Fibroblast of skin of left quadriceps (primary cell): Measurements from ENCODE around the gene GPR171.
"Not testable (repeated sequence)": the region's sequence is repeated elsewhere in the genome, so short reads cannot be mapped to it uniquely, and the experiment has no call there.

Experiments
- DNase-seq, 2 experiments: peaks; one replicate each; pipeline ENCODE4 v3.0.0-alpha.2; 2013; ENCODE audit warnings: low read depth in 2 of 2

Gene GPR171

GRCh38 chr3:151175952-151176351, 27.1 kb downstream of the GPR171 start:
- DNase-seq = no peak

GRCh38 chr3:151174351-151174750, 28.7 kb downstream of the GPR171 start:
- DNase-seq = no peak

GRCh38 chr3:151171145-151171757, 31.8 kb downstream of the GPR171 start:
- DNase-seq = no peak

GRCh38 chr3:151169948-151170679, 32.9 kb downstream of the GPR171 start:
- DNase-seq = not testable (repeated sequence)

- DNase-seq = no peak
Measured at GRCh38 chr3:151169262-151169947, 33.6 kb downstream of the GPR171 start.

GRCh38 chr3:151168269-151169094, 34.5 kb downstream of the GPR171 start:
- DNase-seq = peak; percentile 42 to 46

GRCh38 chr3:151166161-151166560, 36.9 kb downstream of the GPR171 start:
- DNase-seq = no peak

- DNase-seq = no peak
Measured at GRCh38 chr3:151165226-151165625, 37.8 kb downstream of the GPR171 start.

- DNase-seq = no peak
Measured at GRCh38 chr3:151159806-151160205, 43.2 kb downstream of the GPR171 start.

- DNase-seq = peak in 1 of 2 experiments; percentile 26
Measured at GRCh38 chr3:151156618-151157216, 46.3 kb downstream of the GPR171 start.

GRCh38 chr3:151155409-151156128, 47.4 kb downstream of the GPR171 start:
- no peak for DNase-seq

GRCh38 chr3:151154566-151154965, 48.5 kb downstream of the GPR171 start:
- DNase-seq = no peak

- DNase-seq = no peak
Measured at GRCh38 chr3:151152455-151153079, 50.4 kb downstream of the GPR171 start.
